ENCODE data around the gene PODXL2.
"Not testable (repeated sequence)": the region's sequence is repeated elsewhere in the genome, so short reads cannot be mapped to it uniquely, and the experiment has no call there.

Gene PODXL2

DNA sequence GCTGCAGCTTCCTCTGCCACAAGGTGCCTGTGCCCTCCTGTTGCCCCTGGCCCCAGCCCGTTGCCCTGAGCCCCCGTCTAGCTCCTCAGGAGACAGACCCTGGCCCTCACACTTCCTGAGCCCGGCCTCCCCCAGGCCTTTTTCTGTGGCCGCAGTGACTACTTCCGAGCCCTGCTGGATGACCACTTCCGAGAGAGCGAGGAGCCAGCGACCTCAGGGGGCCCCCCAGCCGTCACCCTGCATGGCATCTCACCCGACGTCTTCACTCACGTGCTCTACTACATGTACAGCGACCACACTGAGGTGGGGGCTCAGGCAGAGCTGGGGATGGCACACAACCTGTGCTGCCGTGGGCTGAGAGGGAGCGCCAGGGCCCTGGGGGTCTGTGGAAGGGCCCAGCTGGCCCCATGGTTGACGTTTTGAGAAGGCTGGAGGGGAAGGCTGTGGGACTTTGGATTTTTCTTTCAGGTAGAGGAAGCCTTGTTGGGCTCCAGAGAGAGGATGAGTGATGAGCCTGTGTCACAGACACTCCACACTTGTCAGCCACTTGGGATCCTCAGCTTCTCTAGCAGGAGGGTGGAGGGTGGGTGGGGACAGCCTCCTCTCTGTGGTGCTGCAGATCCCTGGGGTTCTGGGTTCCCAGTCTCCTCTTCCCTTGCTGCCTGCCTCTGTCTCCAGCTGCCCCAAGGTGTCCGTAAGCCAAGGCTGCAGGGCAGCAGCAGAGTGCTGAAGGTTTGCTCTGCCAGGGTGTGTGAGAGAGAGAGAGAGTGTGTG lies 48.7 kb downstream of the PODXL2 start:
- DNase-seq, result no peak

DNA sequence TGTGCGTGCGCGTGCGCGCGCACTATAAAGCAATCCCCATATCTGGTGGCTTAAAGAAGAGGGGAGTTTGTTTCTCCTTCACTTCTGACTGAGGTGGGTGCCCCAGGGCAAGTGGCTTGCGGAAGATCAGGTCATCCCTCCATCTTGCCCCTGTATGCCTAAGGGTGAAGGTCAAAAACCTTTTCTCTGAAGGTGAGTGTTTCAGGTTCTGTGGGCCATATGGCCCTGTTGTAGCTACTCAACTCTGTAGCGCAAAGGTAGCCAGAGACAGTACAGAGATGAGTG lies 49.3 kb downstream of the PODXL2 start:
- DNase-seq, result no peak

DNA sequence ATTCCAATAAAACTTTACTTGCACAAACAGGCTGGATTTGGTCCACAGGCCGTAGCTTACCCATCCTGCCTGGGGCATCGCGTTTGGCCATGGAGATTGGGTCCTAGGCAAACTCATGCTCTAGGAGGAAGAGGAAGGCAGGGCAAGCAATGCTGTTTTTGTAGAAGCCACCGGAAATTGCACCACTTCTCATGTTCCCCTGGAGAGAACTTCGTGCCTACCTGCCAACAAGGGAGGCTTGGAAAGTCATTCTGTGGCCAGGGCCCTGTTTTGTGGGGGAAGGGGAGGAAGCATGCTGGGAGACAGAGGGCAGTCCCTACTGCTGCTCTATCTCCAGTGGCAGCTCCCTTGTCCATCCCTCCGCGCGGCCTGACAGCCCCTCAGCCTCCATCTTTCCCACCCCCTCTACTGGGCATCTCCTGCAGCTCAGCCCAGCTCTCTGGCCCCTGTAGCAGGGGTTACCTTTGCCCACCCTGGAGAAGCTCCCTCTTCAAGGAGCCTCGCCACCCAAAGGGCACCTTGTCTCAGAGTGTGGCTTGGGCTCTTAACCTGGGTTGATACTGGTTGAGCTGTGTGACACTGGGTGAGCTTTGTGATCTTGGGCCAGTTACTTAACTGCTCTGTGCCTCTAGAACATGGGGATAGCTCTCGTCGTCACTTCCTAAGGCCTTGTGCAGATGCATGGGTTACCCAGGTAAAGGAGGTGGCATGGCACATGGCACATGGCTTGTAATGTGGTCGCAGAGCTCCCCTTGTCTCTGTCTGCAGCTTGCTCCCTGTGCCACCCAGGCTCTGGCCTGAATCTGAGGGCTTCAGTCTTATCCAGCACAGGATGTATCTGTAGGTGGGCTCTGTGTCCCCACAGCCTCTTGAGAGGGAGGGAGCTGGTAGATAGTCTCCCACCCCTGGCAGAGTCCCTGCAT lies 49.9 kb downstream of the PODXL2 start:
- no peak for DNase-seq

DNA sequence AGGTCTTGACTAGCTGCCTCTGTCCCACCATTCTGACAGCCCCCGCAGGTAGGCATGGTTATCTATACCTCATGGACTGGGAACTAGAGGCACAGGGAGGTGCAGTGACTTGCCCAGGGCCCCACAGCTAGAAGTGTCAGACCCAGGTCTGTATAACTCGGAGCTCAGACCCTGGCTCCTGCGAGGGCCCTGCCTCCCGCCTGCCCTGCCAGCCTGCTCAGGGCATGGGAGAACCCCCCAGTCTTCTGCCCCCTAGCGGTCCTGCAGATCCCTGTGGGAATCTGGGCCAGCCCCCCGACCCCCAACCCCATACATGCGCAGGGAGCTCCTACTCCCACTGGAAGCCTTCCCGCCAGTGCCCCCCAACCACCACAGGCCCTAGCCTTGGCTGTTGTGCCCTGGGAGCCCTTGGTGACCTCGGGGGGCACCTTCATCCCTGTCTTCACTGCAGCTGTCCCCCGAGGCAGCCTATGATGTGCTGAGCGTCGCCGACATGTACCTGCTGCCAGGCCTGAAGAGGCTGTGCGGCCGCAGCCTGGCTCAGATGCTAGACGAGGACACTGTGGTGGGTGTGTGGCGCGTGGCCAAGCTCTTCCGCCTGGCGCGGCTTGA lies 50.7 kb downstream of the PODXL2 start:
- no peak for DNase-seq

DNA sequence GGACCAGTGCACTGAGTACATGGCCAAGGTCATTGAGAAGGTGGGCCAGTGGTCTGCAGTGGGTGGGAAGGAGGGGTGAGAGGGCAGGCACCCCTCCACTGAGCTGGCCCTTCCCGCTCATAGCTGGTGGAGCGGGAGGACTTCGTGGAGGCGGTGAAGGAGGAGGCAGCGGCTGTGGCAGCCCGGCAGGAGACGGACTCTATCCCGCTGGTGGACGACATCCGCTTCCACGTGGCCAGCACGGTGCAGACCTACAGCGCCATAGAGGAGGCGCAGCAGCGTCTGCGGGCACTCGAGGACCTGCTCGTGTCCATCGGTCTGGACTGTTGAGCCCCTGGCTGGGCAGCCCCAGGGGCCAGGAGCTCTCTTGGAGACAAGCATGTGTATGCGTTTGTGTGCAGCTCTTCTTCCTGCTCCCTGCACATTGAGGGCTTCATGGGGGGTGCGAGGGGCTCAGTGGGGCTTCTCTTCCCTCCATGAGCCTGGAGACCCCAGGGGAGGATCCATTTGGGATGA lies 51.2 kb downstream of the PODXL2 start:
- DNase-seq, result no peak

- no peak for DNase-seq
Measured at GRCh38 chr3:127680798-127681221, 51.8 kb downstream of the PODXL2 start.

GRCh38 chr3:127682175-127682554 lies 53.2 kb downstream of the PODXL2 start:
- DNase-seq, result not testable (repeated sequence)

DNA sequence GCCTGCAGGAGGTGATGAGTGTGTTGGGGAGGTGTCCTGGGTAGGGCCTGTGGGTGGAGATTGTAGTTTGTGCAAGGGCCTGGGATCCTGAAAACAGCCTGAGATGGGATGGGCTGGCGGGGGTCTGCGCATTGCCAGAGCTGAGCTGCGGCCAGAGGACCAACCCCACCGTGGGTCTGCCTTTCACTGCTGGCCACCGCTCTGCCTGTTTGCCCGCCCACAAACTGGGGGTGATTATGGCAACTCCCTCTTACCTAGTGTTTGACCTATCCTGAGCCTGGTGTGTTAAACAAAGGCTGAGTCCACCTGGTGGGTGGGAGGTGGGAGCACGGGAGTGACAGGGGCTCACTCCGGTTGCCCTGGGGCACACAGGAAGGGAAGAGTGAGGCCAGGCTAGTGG lies 53.6 kb downstream of the PODXL2 start:
- DNase-seq, result no peak

GRCh38 chr3:127684871-127685707 lies 56.1 kb downstream of the PODXL2 start:
- DNase-seq, result no peak

DNA sequence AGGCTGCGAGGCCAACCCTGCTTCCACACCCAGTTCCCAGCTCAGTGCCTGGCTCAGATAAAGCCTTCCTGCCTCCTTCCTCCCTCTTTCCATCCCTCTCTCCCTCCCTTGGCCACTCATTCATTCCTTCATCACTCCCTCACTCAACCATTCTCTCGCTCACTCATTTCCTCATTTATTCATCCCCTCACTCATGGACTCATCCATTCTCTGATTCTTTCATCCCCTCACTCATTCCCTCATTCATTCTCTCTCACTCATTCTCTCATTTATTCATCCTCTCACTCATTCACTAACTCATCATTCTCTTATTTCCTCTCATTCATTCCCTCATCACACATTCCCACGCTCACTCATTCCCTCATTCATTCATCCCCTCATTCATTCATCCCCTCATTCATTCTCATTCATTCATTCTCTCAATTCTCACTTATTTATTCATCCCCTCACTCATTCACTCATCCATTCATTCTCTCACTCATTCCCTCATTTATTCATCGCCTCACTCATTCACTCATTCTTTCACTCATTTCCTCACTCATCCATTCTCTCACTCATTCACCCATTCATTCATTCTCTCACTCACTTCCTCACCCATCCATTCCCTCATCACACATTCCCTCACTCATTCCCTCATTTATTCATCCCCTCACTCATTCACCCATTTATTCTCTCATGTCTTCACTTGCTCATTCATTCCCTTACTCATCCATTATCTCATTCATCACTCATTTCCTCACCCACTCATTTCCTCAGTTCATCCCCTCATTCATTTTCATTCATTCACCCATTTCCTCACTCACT lies 56.9 kb downstream of the PODXL2 start:
- DNase-seq, result no peak

DNA sequence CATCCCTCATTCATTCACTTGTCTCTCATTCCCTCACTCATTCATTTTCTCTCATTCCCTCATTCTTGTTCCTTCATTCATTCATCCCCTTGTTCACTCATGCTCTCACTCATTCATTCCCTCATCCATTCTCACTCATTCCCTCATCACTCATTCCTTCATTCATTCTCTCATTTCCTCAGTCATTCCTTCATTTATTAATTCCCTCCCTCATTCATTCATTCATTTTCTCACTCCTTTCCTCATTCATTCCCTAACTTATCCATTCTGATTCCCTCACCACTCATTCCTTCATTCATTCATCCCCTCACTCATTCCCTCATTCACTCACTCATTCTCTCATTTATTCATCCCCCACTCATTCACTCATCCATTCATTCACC lies 57.5 kb downstream of the PODXL2 start:
- no peak for DNase-seq

- DNase-seq, result no peak
Measured at GRCh38 chr3:127687228-127687737, 58.3 kb downstream of the PODXL2 start.

GRCh38 chr3:127688022-127688415 lies 59.0 kb downstream of the PODXL2 start:
- no peak for DNase-seq

DNA sequence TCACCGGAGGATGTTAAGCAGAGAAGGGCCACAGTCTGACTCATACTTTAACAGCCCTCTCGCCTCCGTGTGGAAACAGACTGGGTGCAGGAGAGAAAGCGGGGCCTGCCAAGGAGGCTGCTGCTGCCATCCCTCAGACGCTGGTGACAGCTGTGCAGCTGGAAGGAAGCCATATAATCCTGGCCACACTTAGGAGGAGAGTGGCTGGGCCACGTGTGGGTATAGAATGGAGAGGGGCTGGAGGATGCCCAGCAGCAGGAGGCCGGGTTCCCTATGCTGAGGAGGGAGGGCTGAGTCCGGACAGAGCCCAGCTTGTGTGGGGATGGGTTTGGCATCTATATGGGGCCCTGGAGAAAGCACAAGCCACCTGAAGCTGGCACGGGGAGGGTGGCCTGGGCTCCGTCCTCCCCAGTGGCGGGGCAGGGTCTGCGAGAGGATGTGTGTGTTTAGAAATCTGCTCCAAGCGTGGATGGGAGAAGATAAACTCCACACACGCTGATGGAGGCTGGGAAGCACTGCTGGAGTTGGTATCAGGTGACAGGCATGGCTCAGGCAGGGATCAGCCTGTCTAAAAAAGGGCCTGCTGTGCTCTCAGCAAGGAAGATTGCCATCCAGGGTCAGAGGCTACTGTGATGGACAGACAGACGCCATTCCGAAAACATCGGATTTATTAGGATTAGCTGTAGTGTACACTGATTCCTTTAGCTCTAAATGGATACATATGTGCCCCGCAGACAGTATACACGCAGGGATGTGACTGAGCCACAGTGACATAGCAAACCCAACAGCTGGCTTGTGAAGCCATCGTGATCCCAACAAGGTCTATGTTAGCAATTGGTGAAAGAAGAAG lies 59.7 kb downstream of the PODXL2 start:
- no peak for DNase-seq

GRCh38 chr3:127689266-127689860 lies 60.4 kb downstream of the PODXL2 start:
- no peak for DNase-seq

DNA sequence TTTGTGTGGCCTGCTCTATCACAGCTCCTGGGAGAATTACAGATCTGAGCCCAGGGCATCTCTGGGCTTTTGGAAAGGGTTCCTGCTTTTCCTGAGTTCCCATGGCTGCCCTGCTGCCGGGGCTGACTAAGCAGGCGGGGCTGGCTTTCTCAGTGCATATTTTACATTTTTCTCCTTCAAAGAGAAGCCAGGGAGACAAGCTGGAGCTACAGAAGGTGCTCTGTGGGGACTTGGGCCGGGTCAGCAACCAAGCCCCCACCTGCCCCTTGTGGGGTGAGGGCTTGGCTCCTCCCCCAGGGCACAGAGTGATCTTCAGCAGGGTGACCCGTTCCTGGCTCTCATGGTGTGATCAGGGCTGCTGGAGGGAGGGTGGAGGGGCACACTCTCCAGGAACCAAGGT lies 61.1 kb downstream of the PODXL2 start:
- DNase-seq, result no peak

GRCh38 chr3:127690823-127691452 lies 62.0 kb downstream of the PODXL2 start:
- no peak for DNase-seq

DNA sequence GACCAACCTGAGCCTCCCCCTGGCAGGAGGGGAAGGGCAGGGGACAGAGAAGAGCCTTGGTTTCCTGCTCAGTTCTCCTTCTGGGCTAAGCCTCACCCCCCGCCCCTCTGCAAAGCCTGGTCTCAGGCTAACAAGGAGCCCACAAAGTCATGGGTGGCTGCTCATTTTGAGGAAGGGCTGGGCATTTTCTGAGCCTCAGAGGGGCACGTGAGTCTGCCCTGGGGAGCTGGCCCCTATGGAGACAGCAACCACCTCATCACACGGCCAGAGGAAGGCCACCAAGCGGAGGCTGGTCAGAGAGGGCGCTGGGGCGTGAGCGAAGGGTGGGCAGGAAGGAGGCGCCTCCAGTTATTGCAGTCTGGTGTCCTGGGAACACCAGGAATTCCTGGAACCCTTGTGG lies 62.5 kb downstream of the PODXL2 start:
- DNase-seq, result no peak

DNA sequence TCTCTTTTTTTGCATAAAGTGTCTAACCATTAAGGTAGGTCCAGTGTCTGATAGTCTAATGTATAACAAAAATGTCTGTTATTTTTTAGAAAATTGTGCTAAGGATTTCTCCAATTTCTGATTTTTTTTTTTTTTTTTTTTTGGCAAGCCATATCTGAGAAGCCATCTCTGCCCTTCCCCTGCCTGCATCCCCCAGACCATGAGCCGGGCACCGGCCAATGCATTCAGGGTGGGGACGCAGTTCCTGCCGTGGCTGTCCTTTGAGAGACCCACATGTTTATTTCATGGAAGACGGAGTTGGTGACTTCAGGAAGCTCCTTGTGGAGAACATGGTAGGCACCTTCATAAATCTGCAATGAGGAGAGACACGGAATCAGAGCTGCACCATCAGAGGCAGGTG lies 63.0 kb downstream of the PODXL2 start:
- no peak for DNase-seq

Data from NCI-H1417 treated with DMSO at 0.1 percent for 48 hours (cell line).